Activated CD4-positive, alpha-beta T cell treated with anti-CD3 and anti-CD28 coated beads for 24 hours (primary cell): ENCODE measurements around the gene ZFTA.
A peak's percentile ranks its signal among the peaks of the same experiment; 100 is the strongest.
"Not testable (repeated sequence)": the region's sequence is repeated elsewhere in the genome, so short reads cannot be mapped to it uniquely, and the experiment has no call there.

Experiments
- DNase-seq, 2 donors: peaks; one replicate each; pipeline ENCODE4 v3.0.0-alpha.2; 2020; ENCODE audit warnings: low read depth in 2 of 2

ZFTA gene

DNA sequence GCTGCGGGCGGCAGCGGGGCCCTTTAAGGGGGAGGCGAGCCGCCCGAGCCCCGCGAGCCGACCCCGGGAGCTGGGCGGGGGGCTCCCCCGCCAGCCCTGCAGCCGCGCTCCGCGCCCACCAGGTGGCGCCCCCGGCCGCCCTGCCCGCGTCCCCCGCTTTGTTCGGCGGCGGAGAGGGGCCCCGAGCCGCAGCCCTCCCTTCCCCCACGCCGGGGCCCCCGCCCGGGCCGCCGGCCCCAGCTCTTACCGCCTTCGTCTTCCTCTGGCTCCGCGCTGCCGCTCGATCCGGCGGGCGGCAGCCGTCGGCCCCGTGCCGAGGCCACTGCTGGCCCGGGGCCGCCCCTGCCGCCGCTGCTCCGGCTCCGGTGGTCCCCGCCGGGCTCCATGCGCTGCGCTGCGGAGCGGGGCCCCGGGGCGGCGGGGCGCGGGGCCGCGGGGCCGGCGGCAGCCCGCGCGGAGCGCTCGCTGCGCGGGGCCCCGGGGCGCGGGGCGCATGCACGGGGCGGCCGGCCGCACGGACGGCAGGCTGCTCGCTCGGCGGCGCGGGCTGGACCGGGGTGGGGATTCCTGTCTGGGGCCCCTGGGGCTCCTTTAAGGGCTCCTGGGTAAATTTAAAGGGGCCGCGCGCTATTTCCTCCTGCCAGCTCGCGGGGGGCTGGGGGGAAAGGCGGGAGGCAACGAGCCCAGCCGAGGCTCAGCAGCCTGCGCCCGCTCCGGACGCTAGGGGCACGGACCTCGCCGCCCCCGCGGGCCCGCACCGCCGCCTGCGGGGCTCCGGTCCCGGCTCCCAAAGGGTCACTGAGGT, at the start of gene ZFTA:
Gene ZFTA (minus strand): TSS at position 539 of the 805 bp plus-strand sequence. CDS start 153 bp downstream, at position 386.
- DNase-seq: peak; percentile 33 to 36

DNA sequence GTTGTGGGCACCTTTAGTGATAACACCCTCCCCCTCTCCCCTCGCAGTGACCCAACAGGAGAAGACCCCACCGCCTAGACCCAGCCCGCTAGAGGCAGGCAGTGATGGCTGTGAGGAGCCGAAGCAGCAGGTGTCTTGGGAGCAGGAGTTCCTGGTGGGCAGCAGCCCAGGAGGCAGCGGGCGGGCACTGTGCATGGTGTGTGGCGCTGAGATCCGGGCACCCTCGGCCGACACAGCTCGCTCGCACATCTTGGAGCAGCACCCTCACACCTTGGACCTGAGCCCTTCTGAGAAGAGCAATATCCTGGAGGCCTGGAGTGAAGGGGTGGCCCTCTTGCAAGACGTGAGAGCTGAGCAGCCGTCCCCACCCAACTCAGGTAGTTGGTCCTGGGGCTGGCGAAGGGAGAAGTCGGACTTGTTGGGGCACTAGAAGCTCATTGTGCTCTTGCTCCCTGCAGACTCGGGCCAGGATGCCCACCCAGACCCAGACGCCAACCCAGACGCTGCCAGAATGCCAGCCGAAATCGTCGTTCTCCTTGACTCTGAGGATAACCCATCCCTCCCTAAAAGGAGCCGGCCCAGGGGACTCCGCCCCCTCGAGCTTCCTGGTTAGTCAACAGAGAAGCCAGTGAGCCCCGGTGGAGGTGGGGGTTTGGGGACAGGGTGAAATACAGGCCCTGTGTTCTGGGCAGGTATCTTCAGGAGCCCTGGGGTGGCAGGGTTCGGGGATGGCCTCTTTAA, 49.4 kb upstream of the ZFTA start:
- no peak for DNase-seq

DNA sequence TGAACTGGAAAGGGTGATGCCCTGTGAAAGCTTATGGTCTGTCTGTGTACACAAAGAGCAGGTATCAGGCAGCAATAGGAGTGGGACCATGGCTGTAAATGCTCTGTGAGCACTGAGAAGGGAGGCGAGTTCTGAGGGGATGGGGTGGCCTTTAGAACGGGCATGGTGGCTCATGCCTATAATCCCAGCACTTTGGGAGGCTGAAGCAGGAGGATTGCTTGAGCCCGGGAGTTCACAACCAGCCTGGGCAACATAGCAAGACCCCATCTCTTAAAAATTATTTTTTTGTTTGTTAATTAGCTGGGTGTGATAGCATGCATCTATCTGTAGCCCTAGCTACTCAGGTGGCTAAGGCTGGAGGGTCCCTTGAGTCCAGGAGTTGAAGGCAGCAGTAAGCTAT, 48.2 kb upstream of the ZFTA start:
- DNase-seq: no peak

DNA sequence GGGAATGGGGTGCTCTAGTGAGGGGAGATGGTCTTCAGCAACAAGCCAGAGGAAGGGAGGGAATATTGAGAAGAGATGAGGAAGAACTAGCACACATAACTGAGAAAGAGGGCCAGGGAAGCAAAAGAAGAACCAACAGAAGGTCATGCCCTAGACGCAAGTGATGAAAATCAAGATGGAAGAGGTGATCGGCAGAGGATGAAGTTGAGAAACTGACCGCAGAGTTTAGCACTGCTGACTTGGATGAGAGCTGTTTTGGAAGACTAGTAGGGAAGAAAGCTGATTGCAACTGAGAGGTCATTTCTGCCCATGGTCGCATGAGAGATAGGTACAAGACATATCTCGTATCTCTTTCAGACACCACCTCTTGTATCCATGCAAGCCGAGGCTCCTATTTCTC, 47.6 kb upstream of the ZFTA start:
- no peak for DNase-seq

DNA sequence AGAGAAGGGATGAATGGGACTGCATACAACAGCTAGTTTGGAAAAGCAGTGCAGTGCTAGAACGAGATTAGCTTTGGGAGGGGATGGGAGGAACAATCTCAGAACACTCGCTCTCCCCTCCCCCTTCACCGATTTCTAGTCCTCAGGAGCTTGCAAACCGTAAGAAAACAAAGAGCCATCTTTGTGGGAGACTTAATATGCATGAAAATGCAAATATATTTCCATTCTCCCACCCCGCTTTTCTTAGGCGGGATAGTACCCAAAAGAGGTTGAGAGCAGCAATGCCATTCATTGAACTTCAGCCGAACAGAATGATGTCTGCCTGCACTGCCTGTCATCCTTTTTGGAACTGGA, 45.8 kb upstream of the ZFTA start:
- no peak for DNase-seq

DNA sequence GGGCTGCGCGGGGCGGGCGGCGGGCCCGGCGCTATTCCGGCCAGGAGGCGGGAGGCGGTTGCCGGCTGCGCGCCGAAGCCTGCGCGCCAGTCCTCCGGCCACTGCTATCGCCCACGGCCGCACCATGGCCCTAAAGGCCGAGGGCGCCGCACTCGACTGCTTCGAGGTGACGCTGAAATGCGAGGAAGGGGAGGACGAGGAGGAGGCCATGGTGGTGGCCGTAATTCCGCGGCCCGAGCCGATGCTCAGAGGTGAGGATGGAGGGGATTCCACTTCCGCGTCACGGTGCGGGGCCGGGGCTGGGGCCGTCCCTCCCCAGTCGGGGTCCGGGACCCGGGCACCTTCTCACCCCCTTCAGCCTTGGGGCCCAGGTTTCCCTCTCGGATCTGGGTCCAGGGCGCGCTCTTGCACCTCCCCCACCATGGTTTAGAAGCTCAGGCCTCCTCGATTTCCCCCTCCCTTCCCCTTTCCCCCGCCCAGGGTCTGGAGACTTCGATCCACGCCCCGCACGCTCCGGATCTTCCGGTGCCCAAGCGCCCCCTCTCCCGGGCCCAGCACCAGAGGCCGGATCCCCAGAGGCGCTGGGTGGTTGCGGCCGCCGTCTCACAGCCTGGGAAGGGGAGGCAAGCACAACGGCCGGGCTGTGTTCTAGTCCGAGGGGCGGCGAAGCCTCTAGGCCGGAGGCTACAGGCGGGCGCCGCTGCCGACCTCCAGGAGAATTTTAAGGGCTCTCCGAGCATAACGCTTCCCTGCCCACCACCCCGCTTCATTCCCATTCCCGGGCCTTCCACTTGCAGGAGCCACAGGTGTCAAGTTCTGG, 45.2 kb upstream of the ZFTA start:
- peak in 1 of 2 donors; percentile 31 for DNase-seq

DNA sequence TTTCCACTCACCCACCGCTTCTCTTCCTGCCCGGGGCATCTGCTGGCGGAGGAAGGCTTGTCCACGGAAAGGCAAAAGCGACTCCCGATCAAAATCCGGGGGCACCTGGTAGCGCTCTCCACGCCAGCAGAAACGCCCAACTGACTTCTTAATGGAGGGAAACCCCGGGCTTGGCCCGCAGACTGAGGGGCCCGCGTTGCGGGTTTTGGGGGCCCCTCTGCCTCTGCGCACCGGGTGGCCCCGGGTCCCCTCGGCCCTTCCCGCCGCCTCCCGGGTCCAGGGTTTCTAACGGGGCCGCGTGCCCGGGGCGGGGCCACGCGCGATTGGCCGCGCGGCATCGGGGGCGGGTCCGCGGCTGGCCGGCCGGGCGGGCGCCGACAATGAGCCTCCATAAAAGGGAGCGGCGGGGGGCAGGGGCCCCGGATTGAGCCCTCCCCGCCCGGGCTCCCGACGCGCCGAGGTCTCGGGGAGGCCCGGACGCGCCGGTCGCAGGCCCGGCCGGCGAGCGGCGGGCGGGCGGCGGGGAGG, 44.5 kb upstream of the ZFTA start, which contains the start of gene SPINDOC:
Gene SPINDOC (plus strand): TSS at position 422 of the 528 bp plus-strand sequence. CDS start 231 bp downstream, outside the sequence.
- peak; percentile 46 to 57 for DNase-seq

DNA sequence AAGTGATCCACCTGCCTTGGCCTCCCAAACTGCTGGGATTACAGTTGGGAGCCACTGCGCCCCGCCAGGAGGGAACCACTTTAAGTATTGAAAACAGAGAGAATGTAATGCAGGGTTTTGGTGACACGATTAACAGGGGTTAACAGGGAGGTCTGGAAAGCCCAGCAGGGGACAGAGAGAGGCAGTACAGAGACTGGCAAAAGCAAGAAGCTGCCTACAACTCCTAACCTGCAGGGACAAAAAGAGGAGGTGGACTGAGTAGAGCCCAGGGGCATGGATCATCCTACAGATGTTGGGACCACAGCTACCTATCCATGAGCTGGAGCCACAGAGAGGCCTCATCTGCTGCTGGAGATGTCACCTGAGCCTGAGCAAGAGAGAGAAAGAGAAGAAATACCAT, 42.9 kb upstream of the ZFTA start:
- no peak for DNase-seq

DNA sequence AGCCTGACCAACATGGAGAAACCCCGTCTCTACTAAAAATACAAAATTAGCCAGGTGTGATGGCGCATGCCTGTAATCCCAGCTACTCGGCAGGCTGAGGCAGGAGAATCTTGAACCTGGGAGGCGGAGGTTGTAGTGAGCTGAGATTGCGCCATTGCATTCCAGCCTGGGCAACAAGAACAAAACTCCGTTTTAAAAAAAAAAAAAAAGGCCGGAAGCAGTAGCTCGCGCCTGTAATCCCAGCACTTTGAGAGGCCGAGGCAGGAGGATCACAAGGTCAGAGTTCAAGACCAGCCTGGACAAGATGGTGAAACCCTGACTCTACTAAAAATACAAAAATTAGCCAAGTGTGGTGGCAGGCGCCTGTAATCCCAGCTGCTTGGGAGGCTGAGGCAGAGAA, 41.8 kb upstream of the ZFTA start:
- DNase-seq: not testable (repeated sequence)

DNA sequence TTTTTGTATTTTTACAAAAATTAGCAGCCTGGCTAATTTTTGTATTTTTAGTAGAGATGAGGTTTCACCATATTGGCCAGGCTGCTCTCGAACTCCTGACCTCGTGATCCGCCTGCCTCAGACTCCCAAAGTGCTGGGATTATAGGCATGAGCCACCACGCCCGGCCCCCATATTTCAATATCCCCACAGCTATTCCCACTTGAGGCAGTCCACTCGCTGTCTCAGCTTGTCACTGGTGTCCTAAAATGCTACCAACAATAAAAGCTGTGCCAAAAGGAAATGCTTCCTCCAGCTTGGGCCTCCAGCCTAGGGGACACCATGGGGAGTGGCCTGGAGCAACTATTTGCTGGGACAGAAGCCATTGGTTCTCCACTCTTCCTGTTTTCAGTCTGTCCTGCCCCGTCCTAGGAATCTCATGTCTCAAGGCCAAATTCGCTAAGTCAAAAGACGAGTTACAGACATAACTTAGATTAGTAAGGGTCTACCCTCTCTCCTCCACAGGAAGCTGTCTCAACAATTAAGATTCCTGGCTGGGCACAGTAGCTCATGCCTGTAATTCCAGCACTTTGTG, 37.4 kb upstream of the ZFTA start:
- no peak for DNase-seq

DNA sequence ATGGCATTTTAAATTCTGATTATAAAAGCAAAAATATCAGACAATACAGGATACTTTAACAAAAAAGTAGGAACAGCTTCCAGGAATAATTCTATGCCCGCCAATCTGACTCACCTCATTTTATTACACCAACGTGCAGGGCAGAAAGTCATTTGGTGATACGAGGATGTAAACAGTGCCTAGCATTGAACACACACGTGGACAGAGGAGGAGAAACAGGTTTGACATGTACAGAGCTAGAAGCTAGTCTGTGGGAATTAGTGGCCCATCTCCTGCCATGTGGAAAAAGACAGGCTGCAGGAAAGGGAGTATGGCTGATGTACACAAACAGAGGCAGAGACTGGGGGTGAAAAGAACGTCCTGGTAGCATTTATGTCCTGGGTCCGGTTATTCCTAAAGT, 35.7 kb upstream of the ZFTA start:
- no peak for DNase-seq

DNA sequence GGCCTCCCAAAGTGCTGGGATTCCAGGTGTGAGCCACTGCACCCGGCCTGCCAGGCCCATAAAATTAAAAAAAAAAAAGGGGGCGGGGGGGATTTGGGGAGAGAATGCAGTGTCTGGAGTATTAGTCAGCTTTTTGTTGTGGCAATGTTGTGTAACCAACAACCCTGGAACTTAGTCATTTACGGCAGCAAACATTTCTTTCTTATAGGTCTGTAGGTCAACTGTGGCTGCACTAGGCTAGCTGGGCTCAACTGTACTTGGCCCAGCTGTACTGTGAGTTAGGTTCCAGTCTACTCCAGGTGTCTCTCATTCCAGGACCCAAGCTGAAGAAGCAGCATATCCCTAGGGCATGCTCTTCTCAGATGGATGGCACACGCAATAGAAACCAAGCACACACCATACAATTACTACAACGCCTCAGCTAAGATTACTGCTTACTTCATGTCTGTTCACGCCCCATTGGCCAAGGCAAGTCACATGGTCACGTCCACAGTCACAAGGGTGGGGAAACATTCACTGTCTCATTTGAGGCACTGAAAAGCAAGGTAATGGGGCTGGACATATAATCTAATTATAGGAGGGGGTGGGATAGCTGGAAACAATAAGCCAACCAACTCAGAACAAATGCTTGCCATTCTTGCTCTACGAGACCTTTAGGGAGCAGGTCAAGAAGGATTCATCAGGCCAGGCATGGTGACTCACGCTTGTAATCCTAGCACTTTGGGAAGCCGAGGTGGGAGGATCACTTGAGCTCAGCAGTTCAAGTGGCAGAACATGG, 34.3 kb upstream of the ZFTA start:
- no peak for DNase-seq

DNA sequence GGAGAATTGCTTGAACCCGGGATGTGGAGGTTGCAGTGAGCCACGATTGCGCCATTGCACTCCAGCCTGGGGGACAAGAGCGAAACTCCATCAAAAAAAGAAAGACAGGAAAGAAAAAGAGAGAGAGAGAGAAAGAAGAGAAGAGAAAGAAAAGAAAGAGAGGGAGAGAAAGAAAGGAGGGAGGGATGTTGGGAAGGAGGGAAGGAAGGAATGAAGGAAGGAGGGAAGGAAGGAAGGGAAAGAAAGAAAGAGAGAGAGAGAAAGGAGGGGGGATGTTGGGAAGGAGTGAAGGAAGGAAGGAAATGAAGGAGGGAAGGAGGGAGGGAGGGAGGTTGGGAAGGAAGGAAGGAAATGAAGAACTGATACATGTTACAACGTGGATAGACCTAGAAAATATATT, 32.3 kb upstream of the ZFTA start:
- no peak for DNase-seq

DNA sequence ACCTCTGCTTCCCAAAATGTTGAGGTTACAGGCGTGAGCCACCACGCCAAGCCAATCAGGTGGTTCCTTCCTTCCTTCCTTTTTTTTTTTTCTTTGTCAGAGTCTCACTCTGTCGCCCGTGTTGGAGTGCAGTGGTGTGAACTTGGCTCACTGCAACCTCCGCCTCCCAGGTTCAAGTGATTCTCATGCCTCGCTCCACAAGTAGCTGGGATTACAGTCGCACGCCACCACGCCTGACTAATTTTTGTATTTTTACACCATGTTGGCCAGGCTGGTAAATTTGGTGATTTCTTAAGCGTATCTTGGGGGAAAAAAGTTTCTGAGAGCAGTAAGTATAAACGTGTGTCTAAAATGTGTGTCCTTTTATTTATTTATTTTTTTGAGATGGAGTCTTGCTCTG, 26.5 kb upstream of the ZFTA start:
- DNase-seq: no peak

DNA sequence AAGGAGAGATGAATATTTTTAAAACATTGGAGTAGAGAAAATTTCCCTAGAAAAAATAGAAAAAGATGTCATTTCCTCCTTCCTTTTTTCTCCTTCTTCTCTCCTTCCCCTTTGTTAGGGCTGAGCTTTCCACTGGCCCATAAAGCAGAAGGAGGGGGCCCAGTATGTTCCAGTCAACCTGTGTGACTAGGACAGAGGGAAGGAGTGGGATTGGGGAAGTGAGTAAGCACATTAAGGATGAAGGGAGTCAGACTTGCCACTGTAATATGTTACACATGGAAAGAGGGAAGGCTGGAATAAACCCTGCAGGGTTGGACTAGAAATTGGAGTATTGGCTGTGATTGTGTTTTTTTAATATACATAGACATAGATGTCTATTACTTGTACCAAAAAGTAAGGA, 24.6 kb upstream of the ZFTA start:
- no peak for DNase-seq

DNA sequence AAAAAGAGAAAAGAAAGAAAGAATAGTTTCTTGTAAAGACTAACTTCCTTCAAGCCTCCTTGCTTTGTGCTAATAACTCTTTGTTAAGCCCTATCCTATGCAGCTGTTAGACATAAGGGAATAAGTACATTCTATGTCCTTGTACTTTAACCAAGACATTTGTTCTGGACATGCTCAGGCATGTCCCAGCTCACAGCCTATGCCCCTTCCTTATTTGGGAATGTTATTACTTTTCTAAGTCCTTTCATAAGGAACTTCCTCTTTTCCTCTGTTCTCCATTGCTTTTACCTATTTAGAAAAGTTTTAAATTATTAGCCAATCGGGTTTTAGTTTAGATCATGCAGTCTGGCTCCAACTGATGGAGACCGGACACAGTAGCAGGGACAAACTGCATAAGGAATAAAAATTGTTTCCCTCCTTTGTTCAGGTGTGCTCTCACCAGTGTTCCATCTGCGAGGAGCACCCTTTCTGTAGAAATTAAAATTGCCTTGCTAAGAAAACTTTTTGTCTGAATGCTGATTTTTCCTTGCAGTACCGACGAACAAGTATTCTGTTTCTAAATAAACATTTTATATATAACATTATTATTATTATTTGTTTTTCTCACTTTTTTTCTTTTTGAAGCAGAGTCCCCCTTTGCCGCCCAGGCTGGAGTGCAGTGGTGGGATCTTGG, 23.1 kb upstream of the ZFTA start:
- no peak for DNase-seq

DNA sequence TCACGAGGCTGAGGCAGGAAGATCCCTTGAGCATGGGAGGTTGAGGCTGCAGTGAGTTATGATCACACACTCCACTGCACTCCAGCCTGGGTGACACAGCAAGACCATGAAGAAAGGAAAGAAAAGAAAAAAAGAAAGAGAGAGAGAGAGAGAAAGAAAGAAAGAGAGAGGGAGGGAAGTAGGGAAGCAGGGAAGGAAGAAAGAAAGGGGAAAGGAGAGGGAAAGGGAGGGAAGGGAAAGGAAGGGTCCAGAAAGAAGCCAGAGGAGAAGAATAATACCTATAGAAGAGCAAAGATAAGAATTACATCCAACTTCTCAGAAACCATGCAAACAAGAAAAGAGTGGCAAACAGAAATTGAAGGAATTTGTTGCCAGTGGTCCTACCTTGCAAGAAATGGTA, 17.2 kb upstream of the ZFTA start:
- DNase-seq: no peak

DNA sequence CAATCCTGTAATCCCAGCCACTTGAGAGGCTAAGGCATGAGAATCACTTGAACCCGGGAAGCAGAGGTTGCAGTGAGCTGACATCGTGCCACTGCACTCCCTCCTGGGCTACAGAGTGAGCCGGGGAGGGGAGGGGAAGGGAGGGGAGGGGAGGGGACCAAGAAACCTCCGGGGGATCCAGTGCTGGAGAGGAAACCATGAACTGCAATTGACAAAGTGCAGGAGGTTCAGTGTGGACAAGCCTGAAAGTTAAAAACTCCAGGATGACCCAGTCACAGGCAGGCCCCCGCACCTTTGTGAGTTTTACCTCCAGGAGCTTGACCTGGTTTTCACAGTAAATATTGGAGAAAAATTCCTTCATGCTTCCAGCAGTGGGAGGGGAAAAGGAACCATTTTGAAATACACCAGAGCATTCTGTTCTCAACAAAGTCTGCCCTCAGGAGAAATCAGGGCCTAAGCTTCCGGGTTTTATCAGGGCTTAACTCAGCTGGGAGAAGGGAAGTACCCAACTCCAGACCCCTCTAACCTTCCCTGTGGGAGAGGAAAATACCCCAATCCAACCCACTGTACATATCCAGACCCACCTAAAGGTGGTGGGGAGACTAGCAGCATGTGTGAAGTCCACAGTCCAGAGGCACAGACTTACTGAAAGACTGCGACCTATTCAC, 15.5 kb upstream of the ZFTA start:
- no peak for DNase-seq

DNA sequence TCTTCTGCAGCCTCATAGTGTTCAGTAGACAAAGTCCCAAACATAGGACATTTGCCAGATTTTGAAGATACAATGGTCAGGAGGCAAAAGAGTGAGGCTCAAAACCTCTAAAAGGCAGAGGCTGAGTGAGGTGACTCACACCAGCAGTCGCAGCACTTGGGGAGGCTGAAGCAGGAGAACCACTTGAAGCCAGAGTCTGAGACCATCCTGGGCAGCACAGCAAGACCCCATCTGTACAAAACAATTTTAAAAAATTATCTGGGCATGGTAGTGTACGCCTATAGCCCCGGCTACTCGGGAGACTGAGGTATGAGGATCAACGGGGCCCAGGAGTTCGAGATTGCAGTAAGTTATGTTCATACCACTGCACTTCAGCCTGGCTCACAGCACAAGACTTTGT, 14.2 kb upstream of the ZFTA start:
- DNase-seq: no peak

DNA sequence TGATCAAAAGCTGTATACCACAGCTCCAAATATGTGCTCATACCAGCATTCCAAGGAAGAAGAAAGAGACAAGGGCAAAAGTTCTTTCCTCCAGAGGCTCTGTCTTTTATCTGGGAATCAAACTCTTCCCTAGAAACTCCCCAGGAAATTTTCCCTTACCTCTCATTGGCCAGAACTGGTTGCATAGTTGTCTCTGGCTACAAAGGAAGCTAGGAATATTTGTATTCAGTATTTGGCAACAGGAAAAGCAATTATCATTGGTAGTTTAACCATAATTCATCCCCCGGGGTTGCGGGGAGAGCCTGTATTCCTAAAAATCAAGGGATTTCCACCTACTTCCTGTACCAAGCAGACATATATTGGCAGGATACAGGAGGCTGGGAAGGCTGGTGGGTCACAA, 10.5 kb upstream of the ZFTA start:
- no peak for DNase-seq
